Type B pancreatic cell (in vitro differentiated cells): ENCODE results near the gene NKTR. TPM values are rescaled to one million over a fixed set of nuclear protein-coding genes. Genes with fewer than 3 reads are reported as not detected.

ENCODE experiments used
- DNase-seq: peaks from one replicate; pipeline ENCODE4 v3.0.0; 2021; ENCODE audit warnings: mixed read lengths; ENCODE audit not compliant: unreplicated experiment; ENCODE audit errors: extremely low spot score
- H3K27ac Mint-ChIP-seq: 2 replicates; pipeline ENCODE4 v1.8.0; 2021; ENCODE audit warnings: mild to moderate bottlenecking, mixed read lengths
- H3K27me3 Mint-ChIP-seq: 2 replicates; pipeline ENCODE4 v1.8.0; 2021; ENCODE audit warnings: mixed read lengths
- H3K36me3 Mint-ChIP-seq: 2 replicates; pipeline ENCODE4 v1.8.0; 2021; ENCODE audit warnings: mixed read lengths
- H3K4me1 Mint-ChIP-seq: one replicate; pipeline ENCODE4 v1.8.0; 2021; ENCODE audit warnings: mixed read lengths; ENCODE audit not compliant: unreplicated experiment
- H3K4me3 Mint-ChIP-seq: 2 replicates; pipeline ENCODE4 v1.8.0; 2021; ENCODE audit warnings: mild to moderate bottlenecking, mixed read lengths
- H3K9me3 Mint-ChIP-seq: 2 replicates; pipeline ENCODE4 v1.8.0; 2021; ENCODE audit warnings: mixed read lengths
- total RNA-seq: library from RNA; stranded (reverse); gene quantifications from 2 replicates; pipeline ENCODE4 v1.2.1, GENCODE V29; 2021; ENCODE audit warnings: low replicate concordance
- TF ChIP-seq, protein P1 (sequence below): fragments of 200-600 bp; sonication (generic); conservative IDR thresholded peaks from 2 replicates; pipeline ENCODE4 v1.5.0; 2021; ENCODE audit warnings: antibody characterized with exemption, mild to moderate bottlenecking

The NKTR gene
- total RNA-seq, 1 donor from 2014 or later = 97.1 TPM

DNA sequence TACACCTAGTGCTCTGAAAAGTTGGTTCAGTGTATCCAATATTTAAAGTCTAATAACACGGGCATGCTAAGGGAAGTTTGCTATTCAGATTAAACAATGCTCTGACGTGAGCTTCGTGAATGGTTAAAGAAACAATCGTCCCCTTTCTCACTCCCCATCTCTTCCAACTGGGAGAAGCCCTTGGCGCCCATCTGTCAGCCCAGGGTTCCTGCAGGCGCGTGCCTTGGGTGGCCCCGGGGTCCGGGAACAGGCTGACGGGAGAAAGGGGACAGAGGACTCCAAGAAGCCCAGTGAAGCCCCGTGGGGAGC lies 19.1 kb upstream of the NKTR start:
- Mint-ChIP-seq H3K9me3 (no peaks in the 10 kb centered on the region), H3K27ac (peak overlapping the region; percentile 29)
- no peak for DNase-seq

DNA sequence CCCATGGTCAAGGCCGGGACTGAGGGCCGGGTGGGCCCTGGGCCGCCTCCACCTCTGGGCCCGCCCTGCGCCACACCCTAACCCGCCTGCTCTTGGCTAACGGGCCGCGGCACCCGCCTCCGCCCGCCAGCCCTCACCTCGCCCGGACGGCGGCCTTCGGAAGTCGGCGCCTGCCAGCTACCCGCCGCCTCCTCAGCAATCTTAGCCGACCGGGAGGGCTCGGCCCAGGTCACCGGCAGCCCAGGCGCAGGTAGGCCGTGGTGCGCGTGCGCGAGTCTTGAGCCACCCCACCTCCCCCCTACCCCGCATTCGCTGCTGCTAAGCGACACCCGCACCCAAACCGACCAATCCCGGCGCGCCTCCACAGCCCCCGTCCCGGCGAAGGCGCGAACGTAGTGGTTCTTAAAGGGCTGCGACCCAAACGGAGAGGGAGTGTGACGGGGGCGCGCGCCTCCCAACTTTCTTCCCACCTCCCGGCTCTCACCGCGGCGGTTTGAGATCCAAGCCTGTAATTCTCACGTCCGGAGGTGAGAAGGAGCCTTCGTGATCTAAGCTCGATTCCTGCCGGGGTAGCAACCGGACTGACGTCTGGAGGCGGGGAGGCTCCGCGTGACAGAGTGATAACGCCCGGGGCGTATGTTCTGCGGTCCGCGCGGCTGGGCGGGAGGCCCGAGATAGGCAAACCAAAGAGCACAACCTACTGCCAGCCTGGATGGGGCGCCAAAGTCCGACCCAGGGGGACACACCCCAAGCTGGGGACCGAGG lies 18.6 kb upstream of the NKTR start, which contains the start of gene SEC22C:
Gene SEC22C (minus strand): TSS at position 259 of the 765 bp plus-strand sequence. CDS start 12,921 bp downstream, outside the sequence.
- TF ChIP-seq, protein P1, sequence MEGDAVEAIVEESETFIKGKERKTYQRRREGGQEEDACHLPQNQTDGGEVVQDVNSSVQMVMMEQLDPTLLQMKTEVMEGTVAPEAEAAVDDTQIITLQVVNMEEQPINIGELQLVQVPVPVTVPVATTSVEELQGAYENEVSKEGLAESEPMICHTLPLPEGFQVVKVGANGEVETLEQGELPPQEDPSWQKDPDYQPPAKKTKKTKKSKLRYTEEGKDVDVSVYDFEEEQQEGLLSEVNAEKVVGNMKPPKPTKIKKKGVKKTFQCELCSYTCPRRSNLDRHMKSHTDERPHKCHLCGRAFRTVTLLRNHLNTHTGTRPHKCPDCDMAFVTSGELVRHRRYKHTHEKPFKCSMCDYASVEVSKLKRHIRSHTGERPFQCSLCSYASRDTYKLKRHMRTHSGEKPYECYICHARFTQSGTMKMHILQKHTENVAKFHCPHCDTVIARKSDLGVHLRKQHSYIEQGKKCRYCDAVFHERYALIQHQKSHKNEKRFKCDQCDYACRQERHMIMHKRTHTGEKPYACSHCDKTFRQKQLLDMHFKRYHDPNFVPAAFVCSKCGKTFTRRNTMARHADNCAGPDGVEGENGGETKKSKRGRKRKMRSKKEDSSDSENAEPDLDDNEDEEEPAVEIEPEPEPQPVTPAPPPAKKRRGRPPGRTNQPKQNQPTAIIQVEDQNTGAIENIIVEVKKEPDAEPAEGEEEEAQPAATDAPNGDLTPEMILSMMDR = peak; percentile 12
- Mint-ChIP-seq H3K4me3 (peak within 1 kb of the TSS; percentile 91), H3K4me1 (peaks cover 31% of the 10 kb centered on the region), H3K27ac (peak within 1 kb of the TSS; percentile 87), H3K9me3 (no peaks in the 10 kb centered on the region), H3K36me3 (peaks cover 11% of the 10 kb centered on the region), H3K27me3 (no peaks in the 10 kb centered on the region)
- peak; percentile 94 for DNase-seq

More for the DNA sequence above, 19.1 kb upstream of the NKTR start:
- Mint-ChIP-seq H3K36me3 (peaks cover 11% of the 10 kb centered on the region), H3K4me1 (peaks cover 31% of the 10 kb centered on the region), H3K4me3 (peak overlapping the region; percentile 91), H3K27me3 (no peaks in the 10 kb centered on the region)
- TF ChIP-seq, protein P1 = no peak

DNA sequence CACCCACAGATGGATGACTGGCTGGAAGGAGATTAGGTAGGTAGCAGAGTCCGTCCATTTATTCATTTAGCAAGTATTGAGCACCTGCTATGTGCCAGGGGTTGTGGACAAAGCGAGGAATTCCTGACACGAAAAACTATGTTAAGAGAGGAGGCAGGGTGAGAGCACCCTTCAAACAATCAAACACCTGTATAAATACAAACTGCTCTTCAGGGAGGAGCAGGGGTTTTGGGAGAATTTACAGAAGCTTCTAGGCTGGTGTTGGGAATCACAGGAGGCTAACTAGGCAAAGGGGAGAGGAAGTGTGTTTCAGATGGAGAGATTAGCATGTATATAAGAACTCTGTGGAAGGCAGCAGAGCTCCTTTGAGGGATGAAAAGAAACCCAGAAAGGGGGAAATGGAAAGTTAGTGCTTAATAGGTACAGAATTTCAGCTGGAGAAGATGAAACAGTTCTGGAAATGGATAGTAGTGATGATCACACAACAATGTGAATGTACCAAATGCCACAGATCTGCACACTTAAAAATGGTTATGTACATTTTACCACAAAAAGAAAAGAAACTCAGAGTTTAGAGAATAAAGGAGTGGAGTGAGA lies 17.9 kb upstream of the NKTR start:
- Mint-ChIP-seq H3K4me1 (peaks cover 31% of the 10 kb centered on the region), H3K27ac (peak overlapping the region; percentile 87), H3K4me3 (peak overlapping the region; percentile 91), H3K36me3 (peaks cover 6% of the 10 kb centered on the region), H3K27me3 (no peaks in the 10 kb centered on the region), H3K9me3 (no peaks in the 10 kb centered on the region)
- TF ChIP-seq, protein P1 = no peak
- DNase-seq = no peak

DNA sequence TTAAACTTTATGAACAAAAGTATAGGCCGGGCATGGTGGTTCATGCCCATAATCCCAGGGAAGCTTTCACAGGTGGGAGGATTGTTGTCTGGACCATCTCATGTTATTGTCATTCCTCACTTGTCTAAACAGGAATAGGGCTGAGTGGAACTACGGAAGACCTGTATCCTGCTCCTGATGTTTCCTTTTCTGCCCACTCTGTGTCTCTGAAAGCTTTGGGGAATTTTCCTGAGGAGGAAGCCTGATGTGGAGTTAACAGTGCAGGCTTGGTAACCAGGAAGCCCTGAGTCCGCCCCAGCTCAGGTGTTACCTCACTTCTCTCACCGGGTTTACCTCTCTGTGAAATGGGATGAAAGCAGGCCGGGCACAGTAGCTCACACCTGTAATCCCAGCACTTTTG lies 11.9 kb upstream of the NKTR start:
- H3K27me3 Mint-ChIP-seq = no peaks in the 10 kb centered on the region
- H3K4me3 Mint-ChIP-seq = no peak overlapping the region
- H3K9me3 Mint-ChIP-seq = no peaks in the 10 kb centered on the region
- no peak for DNase-seq
- TF ChIP-seq, protein P1 = no peak
- H3K4me1 Mint-ChIP-seq = peaks cover 14% of the 10 kb centered on the region
- no peak overlapping the region for H3K27ac Mint-ChIP-seq
- peaks cover 7% of the 10 kb centered on the region for H3K36me3 Mint-ChIP-seq

DNA sequence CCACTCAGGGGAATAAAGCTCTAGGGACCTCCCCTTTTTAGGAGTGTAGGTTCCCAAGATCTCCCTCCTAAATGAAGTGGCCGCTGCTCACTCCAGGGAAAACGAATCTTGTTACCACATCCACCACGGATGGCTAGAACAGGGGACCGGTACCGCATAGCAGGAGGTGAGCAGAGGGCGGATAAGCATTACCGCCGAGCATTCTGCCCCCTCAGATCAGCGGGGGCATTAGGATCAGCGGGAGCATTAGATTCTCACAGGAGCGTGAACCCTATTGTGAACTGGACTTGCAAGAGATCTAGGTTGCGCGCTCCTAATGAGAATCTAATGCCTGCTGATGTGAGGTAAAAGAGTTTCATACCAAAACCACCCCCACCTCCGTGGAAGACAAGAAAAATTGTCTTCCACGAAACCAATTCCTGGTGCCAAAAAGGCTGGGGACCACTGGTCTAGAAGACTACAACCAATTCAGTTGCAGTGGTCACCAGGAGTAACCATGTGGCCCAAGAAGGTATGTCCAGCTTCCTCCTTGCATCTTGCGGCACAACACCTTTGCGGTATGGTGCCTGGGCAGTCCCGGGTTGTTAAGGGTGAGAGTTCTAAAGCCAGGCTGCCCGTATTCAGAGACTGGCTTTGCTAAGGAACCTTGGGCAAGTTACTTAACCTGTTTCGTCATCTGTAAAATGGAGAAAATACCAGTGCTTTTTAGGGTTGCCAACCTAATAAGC lies 10.9 kb upstream of the NKTR start:
- DNase-seq = no peak
- Mint-ChIP-seq H3K27ac (peak overlapping the region; percentile 92), H3K4me3 (peak overlapping the region; percentile 94), H3K9me3 (no peaks in the 10 kb centered on the region), H3K36me3 (peaks cover 13% of the 10 kb centered on the region), H3K27me3 (no peaks in the 10 kb centered on the region), H3K4me1 (peaks cover 14% of the 10 kb centered on the region)
- TF ChIP-seq, protein P1 = no peak
